22Rv1 (cell line): ENCODE data around the gene PDHX.

Experiments
- CTCF ChIP-seq: fragments of 450-650 bp; IDR thresholded peaks from 2 replicates; pipeline ENCODE4 v1.5.1; 2017; ENCODE audit warnings: mild to moderate bottlenecking
- ZFX ChIP-seq: fragments of 450-650 bp; IDR thresholded peaks from 2 replicates; pipeline ENCODE4 v1.6.1; 2017; ENCODE audit warnings: antibody characterized with exemption, borderline replicate concordance

GRCh38 chr11:34911676-34912075 lies 4.7 kb upstream of the PDHX start:
- TF ChIP-seq CTCF: no peak
- TF ChIP-seq ZFX: no peak
